ENCODE results near the gene DAPP1.
"Not testable (repeated sequence)": the region's sequence is repeated elsewhere in the genome, so short reads cannot be mapped to it uniquely, and the experiment has no call there.

DAPP1 gene

GRCh38 chr4:99816545-99817308 is at the start of gene DAPP1:
TSS of gene DAPP1 (plus strand) at chr4:99816827. CDS start at chr4:99816914, 87 bp downstream.
- DNase-seq (ENCODE audit: low read depth) = no peak

DNA sequence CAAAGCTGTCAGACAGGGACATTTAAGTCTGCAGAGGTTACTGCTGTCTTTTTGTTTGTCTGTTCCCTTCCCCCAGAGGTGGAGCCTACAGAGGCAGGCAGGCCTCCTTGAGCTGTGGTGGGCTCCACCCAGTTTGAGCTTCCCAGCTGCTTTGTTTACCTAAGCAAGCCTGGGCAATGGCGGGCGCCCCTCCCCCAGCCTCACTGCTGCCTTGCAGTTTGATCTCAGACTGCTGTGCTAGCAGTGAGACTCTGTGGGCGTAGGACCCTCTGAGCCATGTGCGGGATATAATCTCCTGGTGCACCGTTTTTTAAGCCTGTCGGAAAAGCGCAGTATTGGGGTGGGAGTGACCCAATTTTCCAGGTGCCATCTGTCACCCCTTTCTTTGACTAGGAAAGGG is 45.8 kb upstream of the DAPP1 start:
- not testable (repeated sequence) for DNase-seq (ENCODE audit: low read depth)

- DNase-seq (ENCODE audit: low read depth) = no peak
Measured at GRCh38 chr4:99783940-99784339, 32.7 kb upstream of the DAPP1 start.

- DNase-seq (ENCODE audit: low read depth) = no peak
Measured at GRCh38 chr4:99784842-99785241, 31.8 kb upstream of the DAPP1 start.

DNA sequence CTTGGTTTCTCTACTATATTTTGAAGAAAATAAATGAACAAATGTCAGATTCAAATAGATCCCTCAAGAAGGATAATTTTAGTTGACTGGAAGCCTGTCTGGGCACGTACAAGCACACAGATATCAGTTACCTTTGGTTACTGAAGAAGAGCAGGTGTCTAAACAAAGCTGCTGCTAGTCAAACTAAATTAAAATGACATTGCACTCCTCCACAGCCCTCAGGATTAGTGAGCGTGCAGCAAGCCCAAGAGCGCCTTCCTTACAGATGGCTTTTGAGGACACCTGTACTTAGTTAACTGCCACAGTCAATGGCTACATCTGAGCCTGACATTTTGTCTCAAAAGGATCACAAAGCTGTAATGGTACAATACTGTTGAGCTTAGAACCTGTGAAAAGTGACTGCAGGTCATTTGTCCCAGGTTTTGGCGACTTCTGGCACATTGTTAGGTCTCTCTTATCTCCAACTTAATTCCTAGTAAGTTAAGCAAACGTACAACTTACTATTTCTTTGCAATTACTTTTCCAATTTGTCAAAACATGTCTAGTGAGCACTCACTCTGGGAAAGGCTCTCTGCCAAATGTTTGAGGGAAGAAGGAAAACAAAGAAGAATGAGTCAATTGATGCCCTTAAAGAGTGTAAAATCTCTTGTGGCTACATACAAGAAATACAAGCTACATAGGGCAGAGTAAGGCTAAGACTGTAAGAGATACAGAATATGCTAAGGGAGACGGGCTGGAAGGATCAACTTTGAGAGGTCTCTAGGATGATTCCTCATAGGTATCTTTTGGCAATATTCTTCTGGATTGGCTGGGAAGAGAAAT is 25.6 kb upstream of the DAPP1 start:
- DNase-seq (ENCODE audit: low read depth) = no peak

- DNase-seq (ENCODE audit: low read depth) = no peak
Measured at GRCh38 chr4:99800332-99801004, 16.2 kb upstream of the DAPP1 start.

DNA sequence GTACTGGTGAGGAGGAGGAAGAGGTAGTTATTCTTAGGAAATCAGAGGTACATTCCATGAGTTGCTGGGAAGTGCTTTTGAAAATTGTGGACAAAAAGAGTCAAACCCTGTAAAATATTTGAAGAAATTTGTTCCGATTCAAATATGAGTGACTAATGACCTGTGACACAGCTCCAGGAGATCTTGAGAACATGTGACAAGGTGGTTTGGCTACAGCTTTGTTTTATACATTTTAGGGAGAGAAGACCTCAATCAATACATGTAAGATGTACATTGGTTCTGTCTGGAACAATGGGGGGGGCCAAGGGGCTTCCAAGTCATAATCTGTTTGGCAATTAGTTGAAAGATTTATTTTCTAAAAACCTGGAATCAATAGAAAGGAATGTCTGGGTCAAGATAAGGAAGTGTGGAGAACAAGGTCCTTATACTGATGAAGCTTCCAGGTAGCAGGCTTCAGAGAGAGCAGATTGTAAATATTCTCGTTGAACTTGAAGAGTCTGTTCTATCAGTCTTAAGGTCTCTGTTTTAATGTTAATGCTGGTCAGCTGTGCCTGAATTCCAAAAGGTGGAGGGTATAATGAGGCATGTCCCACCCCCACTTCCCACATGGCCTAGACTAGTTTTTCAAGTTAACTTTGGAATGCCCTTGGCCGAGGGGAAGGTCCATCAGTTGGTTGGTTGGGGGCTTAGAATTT is 15.5 kb upstream of the DAPP1 start:
- DNase-seq (ENCODE audit: low read depth) = no peak

- no peak for DNase-seq (ENCODE audit: low read depth)
Measured at GRCh38 chr4:99803566-99804101, 13.0 kb upstream of the DAPP1 start.

DNA sequence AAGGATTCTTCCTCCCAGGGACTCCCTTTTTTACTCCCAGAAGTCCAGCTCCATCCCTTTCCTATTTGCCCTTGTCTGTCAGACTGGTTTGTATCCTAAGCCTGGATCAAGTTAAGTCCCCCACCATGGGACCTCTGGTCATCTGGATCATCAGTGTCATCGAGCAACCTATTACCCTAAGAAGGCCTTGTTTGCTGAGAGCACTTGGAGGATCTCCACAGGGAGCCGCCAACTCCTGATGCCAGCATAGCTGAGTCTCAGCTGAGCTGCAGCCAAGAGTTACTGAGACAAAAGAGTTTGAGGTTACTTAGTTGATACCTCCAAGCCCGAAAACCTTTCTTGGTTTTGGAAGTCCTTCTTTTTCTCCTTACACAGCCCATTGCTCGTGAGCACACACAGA is 10.1 kb upstream of the DAPP1 start:
- DNase-seq (ENCODE audit: low read depth) = no peak

- DNase-seq (ENCODE audit: low read depth) = no peak
Measured at GRCh38 chr4:99807666-99808065, 9.0 kb upstream of the DAPP1 start.

DNA sequence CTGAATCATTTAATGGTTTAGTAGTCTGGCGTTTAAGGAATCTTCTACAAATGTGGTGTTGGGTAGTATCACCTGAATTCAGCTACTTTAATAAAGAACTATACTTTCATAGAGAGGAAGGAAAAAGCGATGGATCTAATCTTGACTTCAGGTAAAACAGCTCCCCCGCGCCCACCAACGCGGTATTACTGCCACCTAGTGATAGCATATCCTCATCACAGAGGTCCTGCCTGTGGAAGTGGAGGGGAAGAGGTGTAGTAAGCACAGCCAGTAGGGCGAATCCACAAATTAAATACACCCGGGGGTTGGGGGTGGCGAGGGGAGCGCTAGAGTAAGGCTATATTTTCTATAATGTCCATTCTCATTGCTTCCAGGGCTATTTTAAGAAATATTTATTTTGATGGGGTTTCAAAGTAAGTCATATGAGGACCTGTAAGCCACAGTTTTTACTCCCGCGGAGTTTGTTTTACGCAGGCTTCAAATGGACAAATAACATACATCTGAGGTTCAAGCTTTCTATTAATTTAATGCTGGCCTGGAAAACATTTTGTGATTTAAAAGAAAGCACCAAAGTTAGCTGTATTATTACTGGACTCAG is 8.3 kb upstream of the DAPP1 start:
- no peak for DNase-seq (ENCODE audit: low read depth)

- no peak for DNase-seq (ENCODE audit: low read depth)
Measured at GRCh38 chr4:99809326-99809725, 7.3 kb upstream of the DAPP1 start.

DNA sequence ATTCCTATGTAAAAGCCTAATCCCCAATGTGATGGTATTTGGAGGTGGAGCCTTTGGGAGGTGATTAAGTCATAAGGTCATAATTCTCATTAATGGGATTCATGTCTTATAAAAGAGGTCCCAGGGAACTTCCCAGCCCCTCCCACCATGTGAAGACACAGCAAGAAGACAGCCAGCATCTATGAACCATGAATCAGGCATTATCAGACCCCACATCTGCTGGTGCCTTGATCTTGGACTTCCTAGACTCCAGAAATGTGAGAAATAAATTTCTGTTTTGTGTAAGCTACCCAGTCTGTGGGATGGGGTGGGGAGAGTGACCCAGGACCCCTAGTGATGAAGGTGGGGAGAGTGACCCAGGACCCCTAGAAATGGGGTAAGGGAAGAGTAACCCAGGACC is 6.1 kb upstream of the DAPP1 start:
- no peak for DNase-seq (ENCODE audit: low read depth)

- no peak for DNase-seq (ENCODE audit: low read depth)
Measured at GRCh38 chr4:99811117-99811516, 5.5 kb upstream of the DAPP1 start.

- DNase-seq (ENCODE audit: low read depth) = no peak
Measured at GRCh38 chr4:99811850-99812249, 4.8 kb upstream of the DAPP1 start.

GRCh38 chr4:99815597-99816011 is 1.0 kb upstream of the DAPP1 start:
- DNase-seq (ENCODE audit: low read depth) = no peak

DNA sequence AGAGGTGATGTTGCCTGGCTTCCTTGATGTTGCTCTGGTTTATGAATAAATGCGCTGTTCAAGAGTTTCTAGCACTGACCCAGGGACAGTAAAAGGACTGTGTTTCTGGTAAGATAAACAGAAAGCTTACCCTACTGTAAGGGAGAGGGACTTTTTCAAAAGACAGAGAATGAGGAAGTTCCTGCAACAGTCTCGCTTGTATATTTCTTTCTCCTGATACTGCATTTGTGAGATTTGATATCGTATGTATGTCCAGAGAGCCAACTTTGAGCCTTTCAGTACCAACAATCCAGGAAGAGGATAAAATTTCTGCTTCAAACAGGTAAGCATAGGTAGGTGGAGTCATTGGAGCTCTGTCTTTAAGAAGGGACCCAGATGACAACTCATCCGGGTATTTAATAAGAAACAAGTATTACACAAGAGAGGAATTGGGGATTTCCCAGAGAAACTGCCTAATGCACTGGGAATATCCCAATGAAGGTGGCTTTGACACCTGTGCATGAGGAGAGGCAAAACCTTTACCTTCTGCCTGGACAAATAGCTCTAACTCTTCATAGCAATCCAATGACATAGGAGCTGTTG is 773 bp downstream of the DAPP1 start:
- DNase-seq (ENCODE audit: low read depth) = no peak

- DNase-seq (ENCODE audit: low read depth) = no peak
Measured at GRCh38 chr4:99818661-99819060, 2.0 kb downstream of the DAPP1 start.

DNA sequence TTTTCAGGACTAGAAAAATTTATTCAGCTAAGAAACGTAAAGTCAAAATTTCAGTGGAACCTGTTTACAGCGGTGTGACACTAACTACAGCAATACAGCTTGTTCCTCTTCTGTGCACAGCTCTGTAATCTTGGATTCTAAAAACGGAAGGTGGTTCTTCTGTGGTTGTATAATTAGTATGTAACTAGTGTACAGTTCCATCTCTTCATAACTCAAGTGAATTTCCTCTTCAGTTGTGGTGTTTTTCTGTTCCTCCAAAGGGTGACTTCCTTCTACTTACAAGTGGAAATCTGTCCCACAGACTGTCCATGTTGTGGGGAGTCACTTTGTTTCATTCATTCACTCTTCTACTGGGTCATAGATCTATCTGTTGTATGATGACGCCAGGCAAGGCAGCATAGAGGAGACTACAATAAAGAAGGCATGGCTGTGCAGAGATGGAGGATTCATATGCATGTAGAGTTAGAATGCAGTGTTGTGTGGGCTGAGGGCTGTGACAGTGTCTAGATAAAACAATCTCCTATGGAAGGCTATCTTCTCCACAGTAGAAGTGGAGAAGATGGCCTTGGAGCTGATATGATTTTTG is 5.4 kb downstream of the DAPP1 start:
- no peak for DNase-seq (ENCODE audit: low read depth)

GRCh38 chr4:99822734-99823133 is 6.1 kb downstream of the DAPP1 start:
- no peak for DNase-seq (ENCODE audit: low read depth)

Measured in HS-5 (cell line).